ENCODE measurements around the gene QPCTL.

DNA sequence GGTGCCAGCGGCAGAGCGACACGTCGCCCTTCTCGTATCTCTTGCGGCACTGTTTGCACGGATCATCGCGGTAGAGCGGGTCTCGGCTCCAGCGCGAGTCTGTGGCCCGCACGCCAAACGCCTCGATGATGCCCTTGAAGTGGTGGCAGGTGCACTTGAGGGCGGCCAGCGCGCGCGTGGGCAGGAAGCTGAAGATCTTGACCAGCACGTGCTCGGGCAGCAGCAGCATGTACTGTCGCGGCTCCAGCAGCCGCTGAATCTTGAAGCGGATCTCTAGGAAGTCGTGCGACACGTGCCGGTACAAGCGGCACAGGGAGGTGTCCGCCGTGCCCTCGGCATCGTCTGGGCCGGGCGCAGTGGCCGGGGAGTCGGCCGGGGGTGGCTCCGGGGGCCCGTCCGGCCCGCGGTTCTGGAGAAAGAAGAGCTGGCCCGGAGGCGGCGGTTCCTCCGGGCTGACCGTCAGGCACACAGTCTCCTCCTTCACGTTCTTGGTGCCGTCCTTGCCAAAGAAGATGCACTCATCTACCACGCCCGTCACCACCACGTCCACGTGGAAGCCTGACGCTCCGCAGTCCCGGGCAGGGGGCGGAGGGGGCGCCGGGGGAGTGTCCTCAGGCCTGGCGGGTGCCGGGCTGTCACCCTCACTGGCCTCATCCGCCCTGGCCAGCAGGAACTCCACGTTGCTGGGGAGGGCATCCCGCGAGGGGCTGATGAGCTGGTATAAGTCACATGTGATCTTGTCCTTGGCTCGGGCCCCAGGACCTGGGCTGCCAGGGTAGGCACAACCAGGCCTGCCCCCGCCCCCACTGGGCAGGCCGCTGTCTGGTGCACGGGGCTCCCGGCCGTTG, 19.6 kb downstream of the QPCTL start:
- TF ChIP-seq EZH2 (IDR thresholded peaks at IDR 0.05; ENCODE audit: borderline replicate concordance, low read length): no peak
- TF ChIP-seq, protein P1, sequence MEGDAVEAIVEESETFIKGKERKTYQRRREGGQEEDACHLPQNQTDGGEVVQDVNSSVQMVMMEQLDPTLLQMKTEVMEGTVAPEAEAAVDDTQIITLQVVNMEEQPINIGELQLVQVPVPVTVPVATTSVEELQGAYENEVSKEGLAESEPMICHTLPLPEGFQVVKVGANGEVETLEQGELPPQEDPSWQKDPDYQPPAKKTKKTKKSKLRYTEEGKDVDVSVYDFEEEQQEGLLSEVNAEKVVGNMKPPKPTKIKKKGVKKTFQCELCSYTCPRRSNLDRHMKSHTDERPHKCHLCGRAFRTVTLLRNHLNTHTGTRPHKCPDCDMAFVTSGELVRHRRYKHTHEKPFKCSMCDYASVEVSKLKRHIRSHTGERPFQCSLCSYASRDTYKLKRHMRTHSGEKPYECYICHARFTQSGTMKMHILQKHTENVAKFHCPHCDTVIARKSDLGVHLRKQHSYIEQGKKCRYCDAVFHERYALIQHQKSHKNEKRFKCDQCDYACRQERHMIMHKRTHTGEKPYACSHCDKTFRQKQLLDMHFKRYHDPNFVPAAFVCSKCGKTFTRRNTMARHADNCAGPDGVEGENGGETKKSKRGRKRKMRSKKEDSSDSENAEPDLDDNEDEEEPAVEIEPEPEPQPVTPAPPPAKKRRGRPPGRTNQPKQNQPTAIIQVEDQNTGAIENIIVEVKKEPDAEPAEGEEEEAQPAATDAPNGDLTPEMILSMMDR (conservative IDR thresholded peaks at IDR 0.05 in 1 of 2, IDR thresholded peaks at IDR 0.05 in 1 of 2; ENCODE audit: extremely low read depth in 1 of 2, insufficient read depth in 1 of 2, low read depth in 1 of 2, low read length in 2 of 2): no peak
